Subcutaneous abdominal adipose tissue (tissue), 5 donors: ENCODE results near the gene RCOR1.
"Not testable (repeated sequence)": the region's sequence is repeated elsewhere in the genome, so short reads cannot be mapped to it uniquely, and the experiment has no call there.

Experiments used
- H3K27ac ChIP-seq: one replicate; pipeline ENCODE4 v1.7.0; 2013; ENCODE audit warnings: low read depth, mild to moderate bottlenecking, inconsistent platforms, low read length, moderate library complexity
- H3K27me3 ChIP-seq, 5 donors: one replicate each; pipeline ENCODE4 v1.7.0; 2013; ENCODE audit warnings: low read length in 5 of 5, inconsistent platforms in 1 of 5; ENCODE audit not compliant: control insufficient read depth in 5 of 5, insufficient read depth in 4 of 5
- H3K36me3 ChIP-seq, 5 donors: one replicate each; pipeline ENCODE4 v1.7.0; 2013; ENCODE audit warnings: low read length in 5 of 5; ENCODE audit not compliant: control insufficient read depth in 5 of 5, insufficient read depth in 5 of 5
- H3K4me1 ChIP-seq, 5 donors: one replicate each; pipeline ENCODE4 v1.7.0; 2013; ENCODE audit warnings: low read length in 5 of 5, mild to moderate bottlenecking in 3 of 5, moderate library complexity in 1 of 5; ENCODE audit not compliant: control insufficient read depth in 5 of 5, insufficient read depth in 5 of 5
- H3K4me3 ChIP-seq, 5 donors: one replicate each; pipeline ENCODE4 v1.7.0; 2013; ENCODE audit warnings: low read length in 5 of 5, low read depth in 1 of 5
- H3K9ac ChIP-seq, 5 donors: one replicate each; pipeline ENCODE4 v1.7.0; 2013; ENCODE audit warnings: low read length in 5 of 5, mild to moderate bottlenecking in 4 of 5, moderate library complexity in 3 of 5
- H3K9me3 ChIP-seq, 5 donors: one replicate each; pipeline ENCODE4 v1.7.0; 2013; ENCODE audit warnings: low read length in 5 of 5; ENCODE audit not compliant: control insufficient read depth in 5 of 5
- donor health status: healthy.
- donor health status: healthy.
- donor health status: healthy.
- donor health status: healthy.
- donor health status: healthy.

Gene RCOR1

GRCh38 chr14:102629011-102629444 is 36.6 kb downstream of the RCOR1 start:
- Histone ChIP-seq H3K4me3 (no peak overlapping the region), H3K9ac (no peak overlapping the region), H3K27me3 (no peaks in the 10 kb centered on the region), H3K9me3 (no peaks in the 10 kb centered on the region), H3K36me3 (no peaks in the 10 kb centered on the region), H3K27ac (no peak overlapping the region), H3K4me1 (peaks cover 2 to 30% (median 16%) of the 10 kb centered on the region in 5 donors)

- Histone ChIP-seq H3K9ac (no peak overlapping the region), H3K36me3 (no peaks in the 10 kb centered on the region), H3K27ac (no peak overlapping the region), H3K4me1 (peaks cover 2 to 30% (median 16%) of the 10 kb centered on the region in 5 donors), H3K27me3 (no peaks in the 10 kb centered on the region), H3K4me3 (no peak overlapping the region), H3K9me3 (no peaks in the 10 kb centered on the region)
Observed at GRCh38 chr14:102629808-102630350, 37.4 kb downstream of the RCOR1 start.

DNA sequence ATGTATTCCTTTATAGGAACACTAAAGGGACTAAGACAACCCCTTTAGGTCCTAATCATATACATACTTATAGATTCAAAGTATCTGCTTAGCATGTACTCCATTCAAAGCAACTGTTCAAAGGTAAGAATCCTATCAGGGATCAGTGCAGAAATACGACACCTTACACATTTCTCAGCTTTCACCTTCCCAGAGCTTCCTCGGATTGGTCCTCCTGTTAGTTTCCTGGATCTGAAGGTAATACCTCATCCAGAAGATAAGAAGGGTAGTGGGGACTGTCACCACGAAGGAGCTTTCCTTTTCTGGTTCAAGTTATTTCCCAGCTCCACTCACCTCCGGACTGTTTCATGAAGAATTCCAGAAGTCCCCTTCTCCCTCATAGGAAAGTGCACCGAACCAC is 38.0 kb downstream of the RCOR1 start:
- Histone ChIP-seq H3K4me1 (peaks cover 2 to 30% (median 16%) of the 10 kb centered on the region in 5 donors), H3K27me3 (no peaks in the 10 kb centered on the region), H3K27ac (no peak overlapping the region), H3K9ac (no peak overlapping the region), H3K4me3 (no peak overlapping the region), H3K9me3 (no peaks in the 10 kb centered on the region), H3K36me3 (no peaks in the 10 kb centered on the region)

DNA sequence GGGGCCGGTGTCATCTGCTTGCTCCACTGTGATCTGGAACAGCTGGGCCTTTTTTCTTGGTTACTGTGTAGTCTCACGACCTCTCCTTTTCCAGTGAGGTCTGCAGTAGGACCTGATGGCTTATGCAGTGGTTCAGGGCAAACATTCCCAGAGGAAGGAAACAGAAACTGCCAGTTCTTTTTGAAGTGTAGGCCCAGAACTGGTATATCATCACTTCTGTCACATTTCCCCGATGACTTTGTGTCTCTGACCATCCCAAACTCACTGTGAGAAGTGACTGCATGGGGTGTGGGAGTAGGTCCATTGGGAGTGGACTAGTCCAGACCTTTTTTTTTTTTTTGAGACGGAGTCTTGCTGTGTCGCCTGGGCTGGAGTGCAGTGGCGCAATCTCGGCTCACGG is 38.4 kb downstream of the RCOR1 start:
- no peaks in the 10 kb centered on the region for H3K9me3 ChIP-seq
- H3K27ac ChIP-seq, result no peak overlapping the region
- no peak overlapping the region for H3K4me3 ChIP-seq
- no peak overlapping the region for H3K9ac ChIP-seq
- peaks cover 2 to 30% (median 16%) of the 10 kb centered on the region in 5 donors for H3K4me1 ChIP-seq
- H3K36me3 ChIP-seq, result no peaks in the 10 kb centered on the region
- H3K27me3 ChIP-seq, result no peaks in the 10 kb centered on the region

DNA sequence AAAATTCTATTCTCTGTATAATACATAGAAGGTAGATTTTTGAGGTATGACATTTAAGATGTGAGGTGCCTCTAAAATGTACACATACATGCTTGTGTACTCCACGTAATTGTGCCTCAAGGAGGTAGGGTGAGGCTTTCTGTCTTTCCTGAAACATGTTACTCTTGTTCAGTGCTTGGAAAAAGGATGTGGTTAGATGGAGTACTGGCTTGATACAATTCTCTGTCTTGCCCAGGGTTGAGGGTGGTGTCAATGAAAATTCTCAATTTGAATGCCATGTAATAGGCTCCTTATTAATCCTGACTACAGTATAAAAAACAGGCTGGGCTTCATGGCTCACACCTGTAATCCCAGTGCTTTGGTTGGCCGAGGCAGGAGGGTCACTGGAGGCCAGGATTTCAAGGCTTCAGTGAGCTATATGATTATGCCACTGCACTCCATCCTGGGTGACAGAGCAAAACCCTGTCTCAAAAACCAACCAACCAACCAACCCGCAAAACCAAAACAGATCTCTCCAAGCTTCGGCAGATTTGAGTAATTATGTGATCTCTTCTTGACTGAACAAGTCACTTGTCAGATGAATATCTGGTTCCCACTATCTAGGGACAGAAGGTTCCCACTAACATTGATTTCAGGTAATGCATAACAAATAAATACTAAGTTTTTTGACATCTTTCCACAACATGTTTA is 41.6 kb downstream of the RCOR1 start:
- no peaks in the 10 kb centered on the region for H3K9me3 ChIP-seq
- no peak overlapping the region for H3K9ac ChIP-seq
- H3K36me3 ChIP-seq, result no peaks in the 10 kb centered on the region
- H3K4me3 ChIP-seq, result no peak overlapping the region
- peaks cover 3 to 19% (median 10%) of the 10 kb centered on the region in 5 donors for H3K4me1 ChIP-seq
- no peaks in the 10 kb centered on the region for H3K27me3 ChIP-seq
- no peak overlapping the region for H3K27ac ChIP-seq

- not testable (repeated sequence) for H3K4me3 ChIP-seq, H3K36me3 ChIP-seq, H3K4me1 ChIP-seq, H3K9ac ChIP-seq, H3K27me3 ChIP-seq, H3K9me3 ChIP-seq, H3K27ac ChIP-seq
Observed at GRCh38 chr14:102639611-102640010, 47.2 kb downstream of the RCOR1 start.

- no peaks in the 10 kb centered on the region for H3K9me3 ChIP-seq
- H3K27me3 ChIP-seq, result no peaks in the 10 kb centered on the region
- peaks cover 0 to 21% (median 12%) of the 10 kb centered on the region in 5 donors for H3K4me1 ChIP-seq
- H3K4me3 ChIP-seq, result no peak overlapping the region
- H3K9ac ChIP-seq, result no peak overlapping the region
- no peaks in the 10 kb centered on the region for H3K36me3 ChIP-seq
- peak overlapping the region; percentile 5 for H3K27ac ChIP-seq
Observed at GRCh38 chr14:102644523-102644922, 52.1 kb downstream of the RCOR1 start.

DNA sequence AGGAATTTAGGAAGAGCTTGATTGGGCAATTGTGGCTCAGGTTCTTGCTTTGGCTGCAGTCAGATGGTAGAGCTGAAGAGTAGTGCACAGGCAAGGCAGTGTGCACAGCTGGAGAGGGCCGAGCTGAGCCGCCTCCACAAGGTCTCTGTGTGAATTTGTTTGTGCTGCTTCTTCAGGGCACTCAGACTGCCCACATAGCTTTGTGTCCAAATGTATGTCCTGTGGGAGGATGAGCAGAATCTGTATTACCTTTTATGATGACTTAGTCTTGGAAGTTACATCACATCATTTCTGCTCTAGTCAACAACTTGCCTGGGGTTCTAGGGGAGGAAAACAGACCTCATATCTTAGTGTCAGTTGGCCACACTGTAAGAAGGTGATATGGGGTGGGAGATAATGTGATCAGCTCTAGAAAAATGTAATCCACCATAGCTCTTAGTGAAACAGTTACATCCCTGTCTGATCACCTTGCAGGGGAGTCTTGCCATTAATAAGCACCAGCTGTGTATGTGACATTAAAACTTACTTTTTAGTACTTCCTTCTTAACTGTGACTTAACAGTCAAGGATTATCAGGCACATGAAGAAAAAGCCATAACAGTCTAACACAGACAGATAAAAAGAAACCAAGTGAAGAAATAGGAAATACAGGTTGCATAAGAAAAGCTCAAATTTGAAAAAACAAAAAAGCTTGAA is 53.4 kb downstream of the RCOR1 start:
- Histone ChIP-seq H3K27me3 (no peaks in the 10 kb centered on the region), H3K9ac (no peak overlapping the region), H3K9me3 (no peaks in the 10 kb centered on the region), H3K4me3 (no peak overlapping the region), H3K4me1 (peaks cover 0 to 21% (median 12%) of the 10 kb centered on the region in 5 donors), H3K27ac (no peak overlapping the region), H3K36me3 (no peaks in the 10 kb centered on the region)

DNA sequence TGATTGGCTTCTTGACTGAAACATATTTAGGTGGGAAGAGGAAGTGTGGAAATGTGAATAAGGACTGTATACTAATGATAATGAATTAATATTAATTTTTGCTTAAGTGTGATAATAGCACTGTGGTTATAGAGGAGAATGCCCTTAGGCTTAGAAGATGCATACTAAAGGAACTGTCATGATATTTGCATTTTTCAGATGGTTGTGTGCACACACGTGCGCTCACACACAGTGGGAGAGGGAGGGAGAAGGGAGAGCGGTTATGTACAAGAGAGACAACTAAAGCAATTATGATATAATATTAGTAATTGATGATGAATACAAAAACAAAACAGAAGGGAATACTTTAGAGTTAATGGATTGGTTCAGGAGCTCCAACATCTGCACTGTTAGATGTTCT is 54.2 kb downstream of the RCOR1 start:
- peaks cover 0 to 21% (median 13%) of the 10 kb centered on the region in 5 donors for H3K4me1 ChIP-seq
- no peaks in the 10 kb centered on the region for H3K27me3 ChIP-seq
- H3K36me3 ChIP-seq, result no peaks in the 10 kb centered on the region
- no peak overlapping the region for H3K27ac ChIP-seq
- H3K9ac ChIP-seq, result no peak overlapping the region
- no peaks in the 10 kb centered on the region for H3K9me3 ChIP-seq
- H3K4me3 ChIP-seq, result no peak overlapping the region

- H3K36me3 ChIP-seq, result no peaks in the 10 kb centered on the region
- no peak overlapping the region for H3K9ac ChIP-seq
- H3K4me3 ChIP-seq, result no peak overlapping the region
- no peak overlapping the region for H3K27ac ChIP-seq
- H3K27me3 ChIP-seq, result no peaks in the 10 kb centered on the region
- H3K9me3 ChIP-seq, result no peaks in the 10 kb centered on the region
- peaks cover 0 to 7% (median 5%) of the 10 kb centered on the region in 5 donors for H3K4me1 ChIP-seq
Observed at GRCh38 chr14:102652194-102652593, 59.7 kb downstream of the RCOR1 start.
